Loucy (cell line): ENCODE measurements around the gene IQSEC1.

Experiments
- H2AFZ ChIP-seq: fragments of 200-600 bp; sonication (generic); 2 replicates; pipeline ENCODE4 v1.6.0; 2016; ENCODE audit warnings: antibody characterized with exemption, mild to moderate bottlenecking, low read length, moderate library complexity
- H3F3A ChIP-seq: fragments of 200-600 bp; 2 replicates; pipeline ENCODE4 v1.6.0; 2016; ENCODE audit warnings: antibody characterized with exemption, low read depth, mild to moderate bottlenecking
- H3K27me3 ChIP-seq: fragments of 200-600 bp; sonication (generic); 2 replicates; pipeline ENCODE4 v1.6.1; 2014; ENCODE audit warnings: low read length, mild to moderate bottlenecking; ENCODE audit not compliant: insufficient read depth, poor library complexity, severe bottlenecking
- H3K36me3 ChIP-seq: fragments of 200-600 bp; sonication (generic); 2 replicates; pipeline ENCODE4 v1.6.1; 2016; ENCODE audit warnings: low read length; ENCODE audit not compliant: insufficient read depth
- H3K4me1 ChIP-seq: fragments of 200-600 bp; sonication (generic); 2 replicates; pipeline ENCODE4 v1.5.1; 2014; ENCODE audit warnings: low read length, mild to moderate bottlenecking; ENCODE audit not compliant: insufficient read depth, poor library complexity, severe bottlenecking
- H3K4me2 ChIP-seq: fragments of 200-600 bp; sonication (generic); 2 replicates; pipeline ENCODE4 v1.6.0; 2014; ENCODE audit warnings: antibody characterized with exemption, low read length, low read depth, mild to moderate bottlenecking; ENCODE audit not compliant: poor library complexity, severe bottlenecking
- H3K4me3 ChIP-seq: fragments of 200-600 bp; sonication (generic); 2 replicates; pipeline ENCODE4 v1.5.1; 2014; ENCODE audit warnings: low read length, mild to moderate bottlenecking, mixed read lengths; ENCODE audit not compliant: poor library complexity, severe bottlenecking
- H3K79me2 ChIP-seq: fragments of 200-600 bp; sonication (generic); 2 replicates; pipeline ENCODE4 v1.6.1; 2014; ENCODE audit warnings: low read length; ENCODE audit not compliant: insufficient read depth
- H3K9ac ChIP-seq: fragments of 200-600 bp; sonication (generic); 2 replicates; pipeline ENCODE4 v1.6.0; 2014; ENCODE audit warnings: mild to moderate bottlenecking, low read depth, low read length, moderate library complexity; ENCODE audit not compliant: poor library complexity, severe bottlenecking
- H3K9me2 ChIP-seq: fragments of 200-600 bp; sonication (generic); replicated peaks from 2 replicates; pipeline ENCODE4 v1.6.1; 2016; ENCODE audit warnings: low read depth, low read length, mixed read lengths
- H3K9me3 ChIP-seq: fragments of 200-600 bp; sonication (generic); 2 replicates; pipeline ENCODE4 v1.6.1; 2014; ENCODE audit warnings: mild to moderate bottlenecking, antibody characterized with exemption, low read length, low read depth; ENCODE audit not compliant: insufficient read depth
- H4K20me1 ChIP-seq: fragments of 200-600 bp; sonication (generic); 2 replicates; pipeline ENCODE4 v1.6.0; 2014; ENCODE audit warnings: antibody characterized with exemption, low read length, mild to moderate bottlenecking; ENCODE audit not compliant: insufficient read depth, poor library complexity, severe bottlenecking
- EZH2phosphoT487 ChIP-seq: fragments of 200-600 bp; IDR thresholded peaks from 2 replicates; pipeline ENCODE4 v1.6.1; 2018; ENCODE audit warnings: antibody characterized with exemption, mild to moderate bottlenecking, moderate library complexity, borderline replicate concordance
- TF ChIP-seq, protein P1 (sequence below): fragments of 200-600 bp; sonication (generic); conservative IDR thresholded peaks from 2 replicates; pipeline ENCODE4 v1.5.1; 2014; ENCODE audit warnings: mild to moderate bottlenecking, antibody characterized with exemption, low read length

Gene IQSEC1

DNA sequence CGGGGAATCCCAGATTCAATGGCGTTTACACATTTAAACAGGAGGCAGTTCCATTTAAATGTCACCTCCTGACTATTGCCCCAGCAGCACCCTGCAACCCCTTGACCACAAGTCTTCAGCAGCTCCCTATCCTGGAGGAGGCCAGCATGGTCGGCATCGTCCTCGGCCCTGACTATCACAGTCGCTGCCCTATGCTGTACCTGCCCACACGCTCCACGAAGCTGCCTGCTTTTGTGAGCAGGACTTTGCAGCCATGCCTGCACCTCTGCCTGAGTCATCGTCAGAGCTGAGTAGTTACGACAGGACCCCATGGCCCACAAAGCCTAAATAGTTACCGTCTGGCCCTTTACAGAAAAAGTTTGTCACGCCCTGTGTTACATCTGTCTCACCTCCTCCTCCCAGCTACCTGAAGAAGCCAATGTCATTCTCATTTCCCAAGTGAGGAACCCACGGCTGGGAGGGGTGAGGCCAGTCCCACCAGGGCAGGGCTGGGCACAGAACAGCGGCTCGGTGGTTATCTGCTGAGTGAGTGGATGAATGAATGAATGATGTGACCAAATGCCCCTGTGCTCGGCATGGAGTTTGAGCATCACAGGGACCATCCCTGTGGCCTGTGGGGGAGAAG, 47.8 kb upstream of the IQSEC1 start:
- H3F3A ChIP-seq = no peaks in the 10 kb centered on the region
- no peaks in the 10 kb centered on the region for H4K20me1 ChIP-seq

DNA sequence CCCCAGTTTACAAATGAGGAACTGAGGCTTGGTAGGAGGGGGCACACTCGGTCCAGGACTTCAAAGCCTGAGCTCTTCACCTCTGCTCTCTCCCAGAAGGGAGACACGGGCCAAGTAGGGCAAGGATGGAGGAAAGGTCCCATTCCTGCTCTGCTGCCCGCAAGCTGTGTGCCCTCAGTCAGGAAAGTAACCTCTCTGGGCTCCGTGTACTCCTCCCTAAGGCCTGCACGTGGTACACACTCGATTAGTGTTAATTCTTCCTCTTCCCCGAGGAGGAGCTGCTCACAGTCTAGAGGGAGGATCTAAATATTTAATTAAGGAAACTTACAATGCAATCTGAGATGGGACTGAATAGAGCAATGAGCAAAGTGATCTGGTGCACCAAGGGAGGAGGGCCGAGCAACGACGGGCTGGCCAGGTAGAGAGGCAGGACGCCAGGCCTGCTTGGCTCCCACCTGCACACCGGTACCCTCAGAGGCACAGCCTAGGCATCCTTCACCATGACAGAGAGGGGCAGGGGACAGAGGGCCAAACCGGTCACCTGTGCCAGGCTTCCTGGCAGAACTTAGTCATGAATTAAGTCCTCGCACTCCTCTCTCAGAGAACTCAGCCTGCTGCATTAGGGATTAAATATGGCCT, 47.2 kb upstream of the IQSEC1 start:
- H3K4me2 ChIP-seq = no peak overlapping the region
- no peaks in the 10 kb centered on the region for H3K36me3 ChIP-seq
- no peaks in the 10 kb centered on the region for H3K27me3 ChIP-seq
- no peaks in the 10 kb centered on the region for H3F3A ChIP-seq
- H3K9me2 ChIP-seq = no peaks in the 10 kb centered on the region
- peaks cover 4% of the 10 kb centered on the region for H3K4me1 ChIP-seq
- no peak overlapping the region for H3K4me3 ChIP-seq
- H3K9me3 ChIP-seq = no peaks in the 10 kb centered on the region
- no peak overlapping the region for H2AFZ ChIP-seq
- H4K20me1 ChIP-seq = no peaks in the 10 kb centered on the region
- H3K79me2 ChIP-seq = no peaks in the 10 kb centered on the region
- TF ChIP-seq, protein P1, sequence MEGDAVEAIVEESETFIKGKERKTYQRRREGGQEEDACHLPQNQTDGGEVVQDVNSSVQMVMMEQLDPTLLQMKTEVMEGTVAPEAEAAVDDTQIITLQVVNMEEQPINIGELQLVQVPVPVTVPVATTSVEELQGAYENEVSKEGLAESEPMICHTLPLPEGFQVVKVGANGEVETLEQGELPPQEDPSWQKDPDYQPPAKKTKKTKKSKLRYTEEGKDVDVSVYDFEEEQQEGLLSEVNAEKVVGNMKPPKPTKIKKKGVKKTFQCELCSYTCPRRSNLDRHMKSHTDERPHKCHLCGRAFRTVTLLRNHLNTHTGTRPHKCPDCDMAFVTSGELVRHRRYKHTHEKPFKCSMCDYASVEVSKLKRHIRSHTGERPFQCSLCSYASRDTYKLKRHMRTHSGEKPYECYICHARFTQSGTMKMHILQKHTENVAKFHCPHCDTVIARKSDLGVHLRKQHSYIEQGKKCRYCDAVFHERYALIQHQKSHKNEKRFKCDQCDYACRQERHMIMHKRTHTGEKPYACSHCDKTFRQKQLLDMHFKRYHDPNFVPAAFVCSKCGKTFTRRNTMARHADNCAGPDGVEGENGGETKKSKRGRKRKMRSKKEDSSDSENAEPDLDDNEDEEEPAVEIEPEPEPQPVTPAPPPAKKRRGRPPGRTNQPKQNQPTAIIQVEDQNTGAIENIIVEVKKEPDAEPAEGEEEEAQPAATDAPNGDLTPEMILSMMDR = no peak
- no peak for TF ChIP-seq EZH2phosphoT487
- no peak overlapping the region for H3K9ac ChIP-seq

More for the DNA sequence above, 47.8 kb upstream of the IQSEC1 start:
- Histone ChIP-seq H3K27me3 (no peaks in the 10 kb centered on the region), H3K4me1 (peaks cover 4% of the 10 kb centered on the region), H3K9me3 (no peaks in the 10 kb centered on the region), H3K9ac (no peak overlapping the region), H3K79me2 (no peaks in the 10 kb centered on the region), H3K36me3 (no peaks in the 10 kb centered on the region), H3K4me3 (no peak overlapping the region), H3K9me2 (no peaks in the 10 kb centered on the region), H3K4me2 (no peak overlapping the region), H2AFZ (no peak overlapping the region)
- TF ChIP-seq EZH2phosphoT487 = no peak
- TF ChIP-seq, protein P1 = no peak

DNA sequence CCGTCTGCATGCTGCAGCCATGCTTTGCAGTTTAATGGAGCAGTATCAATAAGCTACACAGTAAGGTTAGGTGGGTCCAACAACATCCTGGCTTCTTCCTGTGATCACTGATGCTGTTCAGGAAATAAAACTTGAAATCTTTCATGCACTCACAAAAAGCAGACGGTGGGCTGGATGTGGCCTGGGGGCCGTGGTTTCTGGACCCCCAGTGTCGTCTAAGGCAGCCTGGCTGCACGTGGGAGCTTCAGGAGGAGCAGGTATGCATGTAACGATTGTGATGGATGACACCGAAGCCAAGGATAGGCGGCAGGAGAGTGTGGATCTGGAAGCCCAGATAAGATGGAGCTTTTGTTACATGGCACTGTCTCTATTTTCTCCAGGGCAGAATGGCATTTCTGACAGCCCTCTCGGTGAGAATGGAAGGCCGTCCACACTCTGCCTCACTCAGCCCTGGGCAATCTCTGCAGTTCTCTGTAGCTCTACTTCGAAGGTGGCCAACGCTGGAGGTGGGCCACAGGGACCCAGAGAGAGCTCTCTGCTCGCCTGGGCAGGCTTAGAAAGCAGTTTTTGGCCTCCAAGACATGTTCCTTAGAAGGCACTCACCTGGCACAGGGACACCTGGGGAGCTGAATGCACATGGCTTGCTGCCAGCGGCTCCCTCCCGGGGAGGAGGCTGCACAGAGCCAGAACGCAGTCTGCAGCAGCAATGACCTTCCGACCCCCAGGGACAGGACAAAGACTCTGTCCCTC, 46.4 kb upstream of the IQSEC1 start:
- Histone ChIP-seq H4K20me1 (no peaks in the 10 kb centered on the region), H3K36me3 (no peaks in the 10 kb centered on the region), H3K9me2 (no peaks in the 10 kb centered on the region), H3K27me3 (no peaks in the 10 kb centered on the region), H2AFZ (no peak overlapping the region), H3F3A (no peaks in the 10 kb centered on the region), H3K4me3 (no peak overlapping the region), H3K79me2 (no peaks in the 10 kb centered on the region), H3K4me2 (no peak overlapping the region), H3K9ac (no peak overlapping the region), H3K4me1 (peaks cover 4% of the 10 kb centered on the region), H3K9me3 (no peaks in the 10 kb centered on the region)
- TF ChIP-seq EZH2phosphoT487 = no peak
- TF ChIP-seq, protein P1 = no peak
